Measurements from ENCODE around the gene HACD2.

GRCh38 chr3:123613543-123613942 lies 28.7 kb upstream of the HACD2 start:
- TF ChIP-seq ARNT (IDR thresholded peaks at IDR 0.05) (no peak), POLR2A (conservative IDR thresholded peaks at IDR 0.05) (no peak), NRF1 (conservative IDR thresholded peaks at IDR 0.05 in 1 of 2, IDR thresholded peaks at IDR 0.05 in 1 of 2) (no peak), SMC3 (conservative IDR thresholded peaks at IDR 0.05; ENCODE audit: insufficient read depth, low read depth, low read length) (no peak), ATF3 (IDR thresholded peaks at IDR 0.05) (no peak), ATF3 (CRISPR knock-in tag; conservative IDR thresholded peaks at IDR 0.05) (no peak), PHB (CRISPR knock-in tag; IDR thresholded peaks at IDR 0.05) (no peak), CREM (IDR thresholded peaks at IDR 0.05; ENCODE audit: low read depth) (no peak), HMBOX1 (IDR thresholded peaks at IDR 0.05) (no peak), CTCF (IDR thresholded peaks at IDR 0.05 in 2 of 3, conservative IDR thresholded peaks at IDR 0.05 in 1 of 3; ENCODE audit: insufficient read depth in 2 of 3, low read depth in 1 of 3, low read length in 3 of 3) (no peak), CREB1 (IDR thresholded peaks at IDR 0.05) (no peak), CREB1 (CRISPR knock-in tag; IDR thresholded peaks at IDR 0.05) (no peak), CBX2 (IDR thresholded peaks at IDR 0.05; ENCODE audit: insufficient read depth, low read length, poor library complexity, severe bottlenecking) (no peak), TARDBP (IDR thresholded peaks at IDR 0.05) (no peak)
